Sigmoid colon (tissue), 4 donors: Measurements from ENCODE around the gene NARS2.

Experiments used
- POLR2A ChIP-seq, 2 donors: fragments of 450-650 bp; IDR thresholded peaks; one replicate each; pipeline ENCODE4 v1.6.1; 2016; ENCODE audit warnings: antibody characterized with exemption in 2 of 2, mild to moderate bottlenecking in 2 of 2, moderate library complexity in 2 of 2
- POLR2AphosphoS5 ChIP-seq, 4 donors: sonication (generic); formaldehyde crosslinking; IDR thresholded peaks; one replicate each; pipeline ENCODE4 v1.6.1; 2017; ENCODE audit warnings: antibody characterized with exemption in 4 of 4
- TF ChIP-seq, protein P1 (sequence below), 4 experiments: fragments of 450-650 bp in 3 of 4; fragments of 200-600 bp in 1 of 4; IDR thresholded peaks; one replicate each; pipeline ENCODE4 v1.5.1; 2016 to 2019; ENCODE audit warnings: antibody characterized with exemption in 4 of 4, mild to moderate bottlenecking in 3 of 4, moderate library complexity in 2 of 4

DNA sequence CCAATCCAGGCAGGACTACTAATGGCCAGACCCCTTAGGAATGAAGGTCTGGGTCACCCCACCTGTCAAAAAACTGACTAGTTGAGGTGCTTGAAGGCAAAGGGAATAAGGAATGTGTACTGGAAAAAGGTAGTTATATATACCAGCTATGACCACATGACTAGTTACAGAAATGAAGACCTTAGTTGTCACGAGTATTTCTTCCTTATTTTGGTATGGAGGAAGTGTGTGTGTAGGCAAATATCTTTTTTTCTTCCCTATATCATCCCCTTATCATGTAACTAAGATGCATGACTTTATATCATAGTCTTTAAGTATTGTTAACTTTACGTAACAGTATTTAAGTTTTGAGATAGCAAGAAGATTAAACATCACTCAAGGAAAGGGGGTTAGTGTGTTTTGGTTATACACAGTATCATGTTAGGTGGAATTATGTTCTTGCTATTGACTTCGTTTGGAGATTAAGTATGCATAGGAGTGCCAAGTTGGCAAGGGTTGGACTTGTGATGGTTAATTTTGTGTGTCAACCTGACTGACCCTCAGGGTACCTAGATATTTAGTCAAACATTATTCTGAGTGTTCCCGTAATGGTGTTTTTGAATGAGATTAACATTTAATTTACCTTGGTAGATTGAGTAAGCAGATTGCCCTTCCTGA lies 38.2 kb upstream of the NARS2 start:
- TF ChIP-seq, protein P1, sequence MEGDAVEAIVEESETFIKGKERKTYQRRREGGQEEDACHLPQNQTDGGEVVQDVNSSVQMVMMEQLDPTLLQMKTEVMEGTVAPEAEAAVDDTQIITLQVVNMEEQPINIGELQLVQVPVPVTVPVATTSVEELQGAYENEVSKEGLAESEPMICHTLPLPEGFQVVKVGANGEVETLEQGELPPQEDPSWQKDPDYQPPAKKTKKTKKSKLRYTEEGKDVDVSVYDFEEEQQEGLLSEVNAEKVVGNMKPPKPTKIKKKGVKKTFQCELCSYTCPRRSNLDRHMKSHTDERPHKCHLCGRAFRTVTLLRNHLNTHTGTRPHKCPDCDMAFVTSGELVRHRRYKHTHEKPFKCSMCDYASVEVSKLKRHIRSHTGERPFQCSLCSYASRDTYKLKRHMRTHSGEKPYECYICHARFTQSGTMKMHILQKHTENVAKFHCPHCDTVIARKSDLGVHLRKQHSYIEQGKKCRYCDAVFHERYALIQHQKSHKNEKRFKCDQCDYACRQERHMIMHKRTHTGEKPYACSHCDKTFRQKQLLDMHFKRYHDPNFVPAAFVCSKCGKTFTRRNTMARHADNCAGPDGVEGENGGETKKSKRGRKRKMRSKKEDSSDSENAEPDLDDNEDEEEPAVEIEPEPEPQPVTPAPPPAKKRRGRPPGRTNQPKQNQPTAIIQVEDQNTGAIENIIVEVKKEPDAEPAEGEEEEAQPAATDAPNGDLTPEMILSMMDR (IDR thresholded peaks at IDR 0.05) = no peak
- no peak for TF ChIP-seq POLR2AphosphoS5 (IDR thresholded peaks at IDR 0.05)
- TF ChIP-seq POLR2A (IDR thresholded peaks at IDR 0.05) = no peak
